ENCODE results near the gene IL17REL.

The IL17REL gene

GRCh38 chr22:49951986-49952896 lies 60.3 kb downstream of the IL17REL start:
- TF ChIP-seq CTCF (IDR thresholded peaks at IDR 0.05; ENCODE audit: control extremely low read depth, extremely low read depth, low read depth, missing control alignments) = no peak

GRCh38 chr22:49951678-49951985 lies 60.9 kb downstream of the IL17REL start:
- ChIA-PET POLR2A (no interaction called here), CTCF (interaction anchor here (1.0 to 1.8 kb wide), 2 partner anchors 21 to 78 kb away, joined by 3 to 6 read pairs; no protein-coding TSS in a partner anchor)
- no peak for DNase-seq (ENCODE audit: extremely low spot score)
- TF ChIP-seq CTCF (IDR thresholded peaks at IDR 0.05; ENCODE audit: control extremely low read depth, extremely low read depth, low read depth, missing control alignments) = no peak

More at GRCh38 chr22:49951986-49952896, 60.3 kb downstream of the IL17REL start:
- POLR2A ChIA-PET = no interaction called here
- no peak for DNase-seq (ENCODE audit: extremely low spot score)
- CTCF ChIA-PET = interaction anchor here (1.0 to 1.8 kb wide), 2 partner anchors 22 to 78 kb away, joined by 3 to 6 read pairs; no protein-coding TSS in a partner anchor

GRCh38 chr22:49951000-49951677 lies 61.4 kb downstream of the IL17REL start:
- POLR2A ChIA-PET = no interaction called here
- DNase-seq (ENCODE audit: extremely low spot score) = peak; percentile 69
- no peak for TF ChIP-seq CTCF (IDR thresholded peaks at IDR 0.05; ENCODE audit: control extremely low read depth, extremely low read depth, low read depth, missing control alignments)
- CTCF ChIA-PET = interaction anchor here (1.0 to 1.8 kb wide), 2 partner anchors 20 to 79 kb away, joined by 3 to 6 read pairs; no protein-coding TSS in a partner anchor

- CTCF ChIA-PET = no interaction called here
- no peak for DNase-seq (ENCODE audit: extremely low spot score)
- no peak for TF ChIP-seq CTCF (IDR thresholded peaks at IDR 0.05; ENCODE audit: control extremely low read depth, extremely low read depth, low read depth, missing control alignments)
- POLR2A ChIA-PET = no interaction called here
Measured at GRCh38 chr22:49950396-49950994, 62.1 kb downstream of the IL17REL start.

- DNase-seq (ENCODE audit: extremely low spot score) = no peak
- ChIA-PET POLR2A (no interaction called here), CTCF (no interaction called here)
- TF ChIP-seq CTCF (IDR thresholded peaks at IDR 0.05; ENCODE audit: control extremely low read depth, extremely low read depth, low read depth, missing control alignments) = no peak
Measured at GRCh38 chr22:49949914-49950292, 62.7 kb downstream of the IL17REL start.

Measured in GM10248 (cell line).